GM12891 (cell line): Measurements from ENCODE around the gene PCDHA4.
"Not testable (repeated sequence)": the region's sequence is repeated elsewhere in the genome, so short reads cannot be mapped to it uniquely, and the experiment has no call there.

Source experiments
- DNase-seq: peaks from one replicate; pipeline ENCODE4 v3.0.0; 2011; ENCODE audit warnings: low spot score; ENCODE audit not compliant: insufficient read length
- FAIRE-seq: peaks from 2 replicates; lab custom pipeline; 2011; peaks lifted over from hg19 to GRCh38; lab: Jason Lieb, UNC
- PAX5 ChIP-seq: IDR thresholded peaks from 2 replicates; pipeline ENCODE4 v1.6.1; 2011; ENCODE audit warnings: low read length, moderate library complexity, mild to moderate bottlenecking; ENCODE audit not compliant: insufficient read depth, severe bottlenecking
- POLR2A ChIP-seq: IDR thresholded peaks from 2 replicates; pipeline ENCODE4 v1.6.1; 2011; ENCODE audit warnings: low read depth, low read length, control low read depth
- POLR2AphosphoS5 ChIP-seq: IDR thresholded peaks from 2 replicates; pipeline ENCODE4 v1.6.1; 2011; ENCODE audit warnings: low read depth, low read length, control low read depth
- POU2F2 ChIP-seq: IDR thresholded peaks from 2 replicates; pipeline ENCODE4 v1.6.1; 2011; ENCODE audit warnings: low read depth, mild to moderate bottlenecking, control low read depth, low read length, moderate library complexity
- SPI1 ChIP-seq: IDR thresholded peaks from 2 replicates; pipeline ENCODE4 v1.6.1; 2011; ENCODE audit warnings: low read depth, low read length, control low read depth
- TAF1 ChIP-seq: IDR thresholded peaks from 2 replicates; pipeline ENCODE4 v1.6.1; 2011; ENCODE audit warnings: low read depth, low read length, control low read depth

Gene PCDHA4

GRCh38 chr5:140794595-140795258 lies 12.1 kb upstream of the PCDHA4 start, which contains the start of gene PCDHA2:
TSS of gene PCDHA2 (plus strand) at chr5:140794852.
- FAIRE-seq: no peak
- TF ChIP-seq POLR2A (no peak), TAF1 (no peak), SPI1 (no peak), POU2F2 (no peak), POLR2AphosphoS5 (no peak), PAX5 (no peak)
- DNase-seq: no peak

DNA sequence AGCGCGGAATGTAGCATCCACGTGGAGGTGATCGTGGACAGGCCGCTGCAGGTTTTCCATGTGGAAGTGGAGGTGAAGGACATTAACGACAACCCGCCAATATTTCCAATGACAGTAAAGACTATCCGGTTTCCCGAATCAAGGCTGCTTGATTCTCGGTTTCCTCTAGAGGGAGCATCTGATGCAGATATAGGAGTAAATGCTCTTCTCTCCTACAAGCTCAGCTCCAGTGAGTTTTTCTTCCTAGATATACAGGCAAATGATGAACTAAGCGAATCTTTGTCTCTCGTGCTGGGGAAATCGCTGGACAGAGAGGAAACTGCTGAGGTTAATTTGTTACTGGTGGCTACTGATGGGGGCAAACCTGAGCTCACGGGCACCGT lies 11.6 kb upstream of the PCDHA4 start:
- TF ChIP-seq SPI1: no peak
- no peak for TF ChIP-seq POU2F2
- TF ChIP-seq PAX5: no peak
- no peak for TF ChIP-seq POLR2AphosphoS5
- TF ChIP-seq TAF1: no peak
- TF ChIP-seq POLR2A: no peak
- no peak for FAIRE-seq
- no peak for DNase-seq

GRCh38 chr5:140796072-140796717 lies 10.7 kb upstream of the PCDHA4 start:
- DNase-seq, FAIRE-seq: not testable (repeated sequence)

GRCh38 chr5:140796718-140797095 lies 10.2 kb upstream of the PCDHA4 start:
- no peak for TF ChIP-seq PAX5
- TF ChIP-seq POLR2A: no peak
- TF ChIP-seq POU2F2: no peak
- no peak for TF ChIP-seq SPI1
- no peak for TF ChIP-seq POLR2AphosphoS5
- no peak for TF ChIP-seq TAF1
- FAIRE-seq: no peak
- DNase-seq: no peak

DNA sequence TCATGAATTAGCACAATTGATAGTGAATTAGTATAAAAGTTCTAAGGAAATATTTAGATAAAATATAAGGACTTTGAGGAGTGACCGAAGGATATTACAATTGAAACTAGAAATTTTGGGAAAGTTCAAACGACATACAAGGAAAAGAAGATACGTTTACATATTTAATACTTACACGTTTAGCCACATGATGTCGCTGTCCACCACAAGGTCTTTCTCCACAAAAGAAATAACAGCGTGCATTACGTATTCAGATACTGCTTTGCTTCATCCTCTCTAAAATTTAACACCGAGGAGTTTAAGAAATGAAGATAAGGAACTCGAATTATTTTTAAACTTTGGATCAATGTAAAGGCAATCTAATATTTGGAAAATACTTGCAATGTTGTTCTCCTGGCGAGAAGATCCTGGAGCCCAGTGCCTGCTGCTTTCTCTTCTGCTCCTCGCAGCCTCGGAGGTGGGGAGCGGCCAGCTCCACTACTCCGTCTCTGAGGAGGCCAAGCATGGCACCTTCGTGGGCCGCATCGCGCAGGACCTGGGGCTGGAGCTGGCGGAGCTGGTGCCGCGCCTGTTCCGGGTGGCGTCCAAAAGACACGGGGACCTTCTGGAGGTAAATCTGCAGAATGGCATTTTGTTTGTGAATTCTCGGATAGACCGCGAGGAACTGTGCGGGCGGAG lies 5.9 kb upstream of the PCDHA4 start, which contains the start of gene PCDHA3:
Gene PCDHA3 (plus strand): TSS at position 242 of the 678 bp plus-strand sequence.
- no peak for DNase-seq
- no peak for FAIRE-seq
- TF ChIP-seq TAF1 (no peak), POLR2A (no peak), POU2F2 (no peak), PAX5 (no peak), SPI1 (no peak)

- no peak for DNase-seq
- TF ChIP-seq POU2F2 (no peak), POLR2A (no peak), PAX5 (no peak)
- FAIRE-seq: no peak
Observed at GRCh38 chr5:140801494-140801841, 5.4 kb upstream of the PCDHA4 start.

GRCh38 chr5:140802381-140802780 lies 4.5 kb upstream of the PCDHA4 start:
- not testable (repeated sequence) for DNase-seq, FAIRE-seq

GRCh38 chr5:140802781-140803271 lies 4.0 kb upstream of the PCDHA4 start:
- no peak for TF ChIP-seq POU2F2
- TF ChIP-seq POLR2AphosphoS5: no peak
- TF ChIP-seq TAF1: no peak
- TF ChIP-seq SPI1: no peak
- no peak for TF ChIP-seq POLR2A
- TF ChIP-seq PAX5: no peak
- DNase-seq: no peak
- no peak for FAIRE-seq

- DNase-seq, FAIRE-seq: not testable (repeated sequence)
Observed at GRCh38 chr5:140808241-140808888, 1.5 kb downstream of the PCDHA4 start.

- DNase-seq: no peak
- no peak for TF ChIP-seq POU2F2
- no peak for TF ChIP-seq PAX5
- TF ChIP-seq TAF1: no peak
- TF ChIP-seq POLR2A: no peak
- no peak for TF ChIP-seq POLR2AphosphoS5
- TF ChIP-seq SPI1: no peak
- FAIRE-seq: no peak
Observed at GRCh38 chr5:140808889-140809291, 2.0 kb downstream of the PCDHA4 start.
